ENCODE data around the gene HTR3B. TPM values are rescaled to one million over a fixed set of nuclear protein-coding genes. Genes with fewer than 3 reads are reported as not detected.
"Not testable (repeated sequence)": the region's sequence is repeated elsewhere in the genome, so short reads cannot be mapped to it uniquely, and the experiment has no call there.

Gene HTR3B
- total RNA-seq, 2 experiments from 2014 or later = not detected

DNA sequence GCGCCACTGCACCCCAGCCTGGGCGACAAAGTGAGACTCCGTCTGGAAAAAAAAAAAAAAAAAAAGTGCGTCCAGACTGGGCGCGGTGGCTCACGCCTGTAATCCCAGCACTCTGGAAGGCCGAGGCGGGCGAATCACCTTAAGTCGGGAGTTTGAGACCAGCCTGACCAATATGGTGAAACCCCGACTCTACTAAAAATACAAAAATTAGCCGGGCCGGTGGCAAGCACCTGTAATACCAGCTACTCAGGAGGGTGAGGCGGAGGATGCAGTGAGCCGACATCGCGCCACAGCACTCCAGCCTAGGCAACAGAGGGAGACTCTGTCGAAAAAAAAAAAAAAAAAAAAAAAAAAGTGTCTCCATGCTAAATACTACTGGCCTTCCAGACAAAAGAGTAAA is 30.5 kb upstream of the HTR3B start:
- Mint-ChIP-seq H3K27me3 (no peaks in the 10 kb centered on the region), H3K27ac (peak overlapping the region; percentile 81), H3K4me3 (peak overlapping the region; percentile 90), H3K36me3 (ENCODE audit: low read depth) (peaks cover 4% of the 10 kb centered on the region), H3K9me3 (ENCODE audit: low read depth) (no peaks in the 10 kb centered on the region), H3K4me1 (peaks cover 45% of the 10 kb centered on the region)
- ATAC-seq (no peak), DNase-seq (no peak)
- CTCF ChIA-PET = interaction anchor here (0.9 to 1.0 kb wide), 2 partner anchors 20 to 25 kb away, joined by 3 to 4 read pairs; no protein-coding TSS in a partner anchor
- intact Hi-C loops (cut with DNase I, micrococcal nuclease) = loop anchor here (2.0 to 10.0 kb wide), 6 partner anchors 101 to 1647 kb away; partner anchors contain the start of genes C11orf71 (in 1 of the 2), CADM1 (in 1 of the 2), PTS (in 1 of the 2) and RBM7 (in 1 of the 2)
- POLR2A ChIA-PET = no interaction called here

- Mint-ChIP-seq H3K27me3 (no peaks in the 10 kb centered on the region), H3K27ac (peak overlapping the region; percentile 81), H3K9me3 (ENCODE audit: low read depth) (no peaks in the 10 kb centered on the region), H3K36me3 (ENCODE audit: low read depth) (peaks cover 4% of the 10 kb centered on the region), H3K4me1 (peaks cover 45% of the 10 kb centered on the region), H3K4me3 (peak overlapping the region; percentile 90)
- CTCF ChIA-PET = interaction anchor here (0.9 to 1.0 kb wide), 2 partner anchors 20 to 26 kb away, joined by 3 to 4 read pairs; no protein-coding TSS in a partner anchor
- POLR2A ChIA-PET = no interaction called here
- DNase-seq (no peak), ATAC-seq (peak; percentile 45)
- intact Hi-C loops (cut with DNase I, micrococcal nuclease) = loop anchor here (1.0 to 10.0 kb wide), 12 partner anchors 101 to 1648 kb away; partner anchors contain the start of genes C11orf71 (in 2 of the 2), RBM7 (in 2 of the 2), TTC12 (in 2 of the 2) and ZW10 (in 2 of the 2)
Measured at GRCh38 chr11:113874581-113875233, 29.9 kb upstream of the HTR3B start.

GRCh38 chr11:113875234-113876073 is 29.1 kb upstream of the HTR3B start, which contains the start of gene USP28:
Gene USP28, minus strand, starts transcription at chr11:113875572. Its CDS starts 71 bp downstream, at chr11:113875501.
- H3K4me1 Mint-ChIP-seq = peaks cover 45% of the 10 kb centered on the region
- CTCF ChIA-PET = interaction anchor here (0.6 to 1.0 kb wide), 2 partner anchors 26 to 71 kb away, joined by 3 to 4 read pairs; no protein-coding TSS in a partner anchor

GRCh38 chr11:113876074-113876797 is 28.4 kb upstream of the HTR3B start:
- Mint-ChIP-seq H3K4me3 (peak overlapping the region; percentile 90), H3K27me3 (no peaks in the 10 kb centered on the region), H3K27ac (peak overlapping the region; percentile 92), H3K4me1 (peaks cover 39% of the 10 kb centered on the region), H3K9me3 (ENCODE audit: low read depth) (no peaks in the 10 kb centered on the region), H3K36me3 (ENCODE audit: low read depth) (peaks cover 4% of the 10 kb centered on the region)
- intact Hi-C loops (cut with DNase I, micrococcal nuclease) = loop anchor here (5.0 to 10.0 kb wide), 6 partner anchors 286 to 1629 kb away; partner anchors contain the start of genes C11orf71 (in 1 of the 2), CADM1 (in 1 of the 2), RBM7 (in 1 of the 2) and TTC12 (in 1 of the 2)
- DNase-seq (no peak), ATAC-seq (no peak)
- ChIA-PET POLR2A (no interaction called here), CTCF (interaction anchor here (0.6 kb wide), 2 partner anchors 26 to 71 kb away, joined by 3 read pairs; no protein-coding TSS in a partner anchor)

More at GRCh38 chr11:113875234-113876073, 29.1 kb upstream of the HTR3B start, which contains the start of gene USP28:
- ATAC-seq (peak; percentile 80), DNase-seq (peak; percentile 89)
- peak within 1 kb of the TSS; percentile 92 for H3K27ac Mint-ChIP-seq
- no peaks in the 10 kb centered on the region for H3K27me3 Mint-ChIP-seq
- POLR2A ChIA-PET = no interaction called here
- peak within 1 kb of the TSS; percentile 90 for H3K4me3 Mint-ChIP-seq
- peaks cover 4% of the 10 kb centered on the region for H3K36me3 Mint-ChIP-seq (ENCODE audit: low read depth)
- H3K9me3 Mint-ChIP-seq (ENCODE audit: low read depth) = no peaks in the 10 kb centered on the region
- intact Hi-C loops (cut with DNase I, micrococcal nuclease) = loop anchor here (1.0 to 10.0 kb wide), 12 partner anchors 102 to 1649 kb away; partner anchors contain the start of genes C11orf71 (in 2 of the 2), RBM7 (in 2 of the 2), TTC12 (in 2 of the 2) and ZW10 (in 2 of the 2)

GRCh38 chr11:113876798-113877669 is 27.6 kb upstream of the HTR3B start:
- Mint-ChIP-seq H3K27ac (peak overlapping the region; percentile 59), H3K9me3 (ENCODE audit: low read depth) (no peaks in the 10 kb centered on the region), H3K36me3 (ENCODE audit: low read depth) (peaks cover 4% of the 10 kb centered on the region), H3K27me3 (no peaks in the 10 kb centered on the region), H3K4me1 (peaks cover 39% of the 10 kb centered on the region), H3K4me3 (peak overlapping the region; percentile 90)
- ChIA-PET POLR2A (no interaction called here), CTCF (interaction anchor here (0.6 kb wide), 1 partner anchor 25 kb away, joined by 3 read pairs; no protein-coding TSS in a partner anchor)
- DNase-seq (peak; percentile 10), ATAC-seq (peak; percentile 4)
- intact Hi-C loops (cut with DNase I, micrococcal nuclease) = loop anchor here (5.0 to 10.0 kb wide), 6 partner anchors 285 to 1628 kb away; partner anchors contain the start of genes C11orf71 (in 1 of the 2), CADM1 (in 1 of the 2), RBM7 (in 1 of the 2) and TTC12 (in 1 of the 2)

GRCh38 chr11:113877670-113878055 is 26.9 kb upstream of the HTR3B start:
- Mint-ChIP-seq H3K36me3 (ENCODE audit: low read depth) (peaks cover 4% of the 10 kb centered on the region), H3K27me3 (no peaks in the 10 kb centered on the region), H3K4me3 (no peak overlapping the region), H3K27ac (no peak overlapping the region), H3K9me3 (ENCODE audit: low read depth) (no peaks in the 10 kb centered on the region), H3K4me1 (peaks cover 35% of the 10 kb centered on the region)
- POLR2A ChIA-PET = no interaction called here
- intact Hi-C loops (cut with DNase I, micrococcal nuclease) = loop anchor here (5.0 to 10.0 kb wide), 6 partner anchors 285 to 1627 kb away; partner anchors contain the start of genes C11orf71 (in 1 of the 2), CADM1 (in 1 of the 2), RBM7 (in 1 of the 2) and TTC12 (in 1 of the 2)
- DNase-seq (no peak), ATAC-seq (no peak)
- CTCF ChIA-PET = no interaction called here

DNA sequence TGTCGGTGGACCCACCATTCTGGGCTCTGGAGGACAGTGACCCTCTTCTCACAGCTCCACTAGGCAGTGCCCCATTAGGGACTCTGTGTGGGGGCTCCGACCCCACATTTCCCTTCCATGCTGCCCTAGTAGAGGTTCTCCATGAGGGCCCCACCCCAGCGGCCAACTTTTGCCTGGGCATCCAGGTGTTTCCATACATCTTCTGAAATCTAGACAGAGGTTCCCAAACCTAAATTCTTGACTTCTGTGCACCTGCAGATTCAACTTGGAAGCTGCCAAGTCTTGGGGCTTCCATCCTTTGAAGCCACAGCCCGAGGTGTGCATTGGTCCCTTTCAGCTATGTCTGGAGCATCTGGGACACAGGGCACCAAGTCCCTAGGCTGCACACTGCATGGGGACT is 25.1 kb upstream of the HTR3B start:
- H3K27me3 Mint-ChIP-seq; H3K4me3 Mint-ChIP-seq; CTCF ChIA-PET; H3K36me3 Mint-ChIP-seq (ENCODE audit: low read depth); ATAC-seq; DNase-seq; POLR2A ChIA-PET; H3K27ac Mint-ChIP-seq; H3K9me3 Mint-ChIP-seq (ENCODE audit: low read depth): not testable (repeated sequence)
- intact Hi-C loops (cut with DNase I, micrococcal nuclease) = loop anchor here (5.0 to 10.0 kb wide), 6 partner anchors 283 to 1625 kb away; partner anchors contain the start of genes C11orf71 (in 1 of the 2), CADM1 (in 1 of the 2), RBM7 (in 1 of the 2) and TTC12 (in 1 of the 2)
- H3K4me1 Mint-ChIP-seq = peaks cover 23% of the 10 kb centered on the region

GRCh38 chr11:113880971-113881370 is 23.6 kb upstream of the HTR3B start:
- intact Hi-C loops (cut with DNase I, micrococcal nuclease) = no loop called here
- Mint-ChIP-seq H3K27ac (no peak overlapping the region), H3K36me3 (ENCODE audit: low read depth) (no peaks in the 10 kb centered on the region), H3K4me3 (no peak overlapping the region), H3K9me3 (ENCODE audit: low read depth) (no peaks in the 10 kb centered on the region), H3K4me1 (peaks cover 17% of the 10 kb centered on the region), H3K27me3 (no peaks in the 10 kb centered on the region)
- no peak for ATAC-seq
- ChIA-PET CTCF (no interaction called here), POLR2A (no interaction called here)
- DNase-seq = no peak

DNA sequence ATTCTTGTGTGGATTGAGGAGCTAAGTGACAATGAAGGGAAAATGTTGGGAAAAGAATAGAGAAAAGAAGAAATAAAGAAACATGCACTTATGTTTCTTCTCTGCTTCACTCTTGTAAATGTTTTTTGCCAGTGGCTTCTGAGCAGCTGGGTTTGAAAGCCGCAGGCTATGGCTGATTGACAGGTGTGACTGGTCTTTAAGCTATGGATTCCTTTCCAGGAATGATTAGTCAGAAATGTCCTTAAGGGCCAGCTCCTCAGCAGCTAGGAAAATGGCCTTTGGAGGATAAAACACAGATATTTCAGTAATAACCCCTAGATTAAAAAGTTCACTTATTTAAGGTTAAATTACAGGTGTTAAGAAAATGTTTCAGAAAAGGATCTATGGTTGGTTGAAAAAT is 22.7 kb upstream of the HTR3B start:
- H3K9me3 Mint-ChIP-seq (ENCODE audit: low read depth) = no peaks in the 10 kb centered on the region
- H3K36me3 Mint-ChIP-seq (ENCODE audit: low read depth) = no peaks in the 10 kb centered on the region
- intact Hi-C loops (cut with DNase I, micrococcal nuclease) = no loop called here
- no peak overlapping the region for H3K27ac Mint-ChIP-seq
- peaks cover 9% of the 10 kb centered on the region for H3K4me1 Mint-ChIP-seq
- no peak for ATAC-seq
- ChIA-PET CTCF (no interaction called here), POLR2A (no interaction called here)
- H3K4me3 Mint-ChIP-seq = no peak overlapping the region
- no peak for DNase-seq
- no peaks in the 10 kb centered on the region for H3K27me3 Mint-ChIP-seq

DNA sequence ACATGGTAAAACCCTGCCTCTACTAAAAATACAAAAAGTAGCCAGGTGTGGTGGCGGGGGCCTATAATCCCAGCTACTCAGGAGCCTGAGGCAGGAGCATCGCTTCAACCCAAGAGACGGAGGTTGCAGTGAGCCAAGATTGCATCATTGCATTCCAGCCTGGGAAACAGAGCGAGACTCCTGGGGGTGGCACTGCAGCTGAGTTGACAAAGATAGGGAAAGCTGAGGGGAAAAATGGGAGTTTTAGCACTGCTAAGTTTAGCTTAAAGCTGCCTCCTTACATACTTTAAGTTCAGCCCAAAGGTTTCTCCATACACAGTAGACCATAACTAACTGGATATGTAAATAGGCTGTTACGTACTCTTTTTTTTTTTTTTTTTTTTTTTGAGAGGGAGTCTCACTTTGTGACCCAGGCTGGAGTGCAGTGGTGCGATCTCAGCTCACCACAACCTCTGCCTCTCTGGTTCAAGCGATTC is 20.2 kb upstream of the HTR3B start:
- H3K4me3 Mint-ChIP-seq = no peak overlapping the region
- no peaks in the 10 kb centered on the region for H3K4me1 Mint-ChIP-seq
- H3K27me3 Mint-ChIP-seq = no peaks in the 10 kb centered on the region
- no peak for DNase-seq
- ChIA-PET POLR2A (no interaction called here), CTCF (interaction anchor here (1.2 kb wide), 1 partner anchor 12 kb away, joined by 3 read pairs; no protein-coding TSS in a partner anchor)
- H3K9me3 Mint-ChIP-seq (ENCODE audit: low read depth) = no peaks in the 10 kb centered on the region
- no peak for ATAC-seq
- intact Hi-C loops (cut with DNase I, micrococcal nuclease) = no loop called here
- H3K27ac Mint-ChIP-seq = no peak overlapping the region
- no peaks in the 10 kb centered on the region for H3K36me3 Mint-ChIP-seq (ENCODE audit: low read depth)

All from activated CD4-positive, alpha-beta T cell treated with anti-CD3 and anti-CD28 coated beads for 36 hours (primary cell).